ENCODE measurements around the gene MAP4K2.

The MAP4K2 gene

DNA sequence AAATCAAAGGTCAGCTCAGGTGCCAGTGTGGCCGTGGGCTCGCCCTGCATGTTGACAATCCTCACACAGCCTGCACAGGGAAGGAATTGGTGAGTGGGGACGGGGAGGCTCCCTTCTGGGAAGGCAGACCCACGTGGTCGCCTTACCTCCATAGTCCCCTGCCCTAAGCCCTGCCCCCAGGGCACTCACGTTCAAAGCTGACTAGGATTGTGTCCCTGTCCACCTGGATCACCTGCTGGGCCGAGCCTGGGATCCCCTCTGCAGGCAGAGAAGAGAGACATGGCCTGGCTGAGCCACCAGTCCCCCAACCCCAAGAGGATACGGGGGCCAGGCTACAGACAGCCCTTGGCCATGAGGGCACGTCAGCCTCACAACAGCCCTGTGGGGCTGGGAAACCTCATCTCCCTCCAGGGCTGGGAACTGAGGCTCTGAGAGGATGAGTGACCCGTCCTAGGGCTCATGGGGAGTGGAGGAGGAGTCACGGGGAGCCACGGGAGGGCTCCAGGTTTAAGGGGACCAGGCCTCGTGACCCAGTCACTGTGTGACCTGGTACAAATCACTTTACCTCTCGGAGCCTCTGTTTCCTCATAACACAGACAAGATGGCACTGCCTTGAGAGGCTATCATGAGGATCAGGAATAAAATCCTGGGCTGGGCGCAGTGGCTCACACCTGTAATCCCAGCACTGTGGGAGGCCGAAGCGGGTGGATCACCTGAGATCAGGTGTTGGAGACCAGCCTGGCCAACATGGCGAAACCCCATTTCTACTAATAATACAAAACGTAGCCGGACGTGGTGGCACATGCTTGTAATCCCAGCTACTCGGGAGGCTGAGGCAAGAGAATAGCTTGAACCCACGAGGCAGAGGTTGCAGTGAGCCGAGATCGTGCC, 12.6 kb downstream of the MAP4K2 start:
- FAIRE-seq, result no peak

DNA sequence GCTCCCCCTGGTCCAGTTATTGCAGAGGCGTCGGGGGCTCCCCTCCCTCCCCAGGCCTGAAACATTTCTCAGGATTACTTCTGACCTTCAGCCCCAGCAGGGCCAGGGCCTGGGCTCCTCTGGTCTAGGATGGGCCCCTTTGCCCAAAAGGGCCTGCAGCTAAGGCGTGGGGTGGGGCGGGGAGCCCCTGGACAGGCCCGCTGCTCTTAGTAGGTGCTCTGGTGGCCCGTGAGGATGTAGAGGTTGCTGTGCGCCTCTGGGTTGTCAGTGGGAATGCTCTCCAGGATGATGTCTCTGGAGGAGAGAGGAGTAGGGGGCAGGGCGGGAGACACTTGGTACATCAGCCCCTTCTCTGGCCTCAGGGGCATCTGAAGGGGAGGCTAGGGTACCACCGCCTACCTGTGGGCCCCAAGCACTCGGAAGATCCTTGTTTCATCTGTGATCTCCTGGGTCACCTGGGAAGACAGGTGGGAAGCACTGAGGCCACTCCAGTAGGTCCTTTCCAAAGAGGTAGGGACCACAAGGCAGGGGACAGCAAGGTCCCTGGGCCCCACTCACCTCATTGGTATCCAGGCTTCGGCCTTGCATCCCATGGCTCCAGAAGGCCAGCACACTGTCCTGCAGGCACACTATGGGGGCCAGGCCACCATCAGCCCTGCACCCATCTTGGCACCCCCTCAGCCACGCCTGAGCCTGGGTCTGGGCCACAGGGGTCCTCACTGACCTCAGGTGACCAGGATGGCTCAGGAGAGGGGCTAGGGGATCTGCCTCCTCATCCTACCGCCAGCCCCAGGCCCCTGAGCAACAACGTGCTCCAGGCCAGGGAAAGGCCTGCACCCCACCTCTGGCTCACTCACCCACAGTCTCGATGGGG, 13.4 kb downstream of the MAP4K2 start:
- FAIRE-seq, result no peak

DNA sequence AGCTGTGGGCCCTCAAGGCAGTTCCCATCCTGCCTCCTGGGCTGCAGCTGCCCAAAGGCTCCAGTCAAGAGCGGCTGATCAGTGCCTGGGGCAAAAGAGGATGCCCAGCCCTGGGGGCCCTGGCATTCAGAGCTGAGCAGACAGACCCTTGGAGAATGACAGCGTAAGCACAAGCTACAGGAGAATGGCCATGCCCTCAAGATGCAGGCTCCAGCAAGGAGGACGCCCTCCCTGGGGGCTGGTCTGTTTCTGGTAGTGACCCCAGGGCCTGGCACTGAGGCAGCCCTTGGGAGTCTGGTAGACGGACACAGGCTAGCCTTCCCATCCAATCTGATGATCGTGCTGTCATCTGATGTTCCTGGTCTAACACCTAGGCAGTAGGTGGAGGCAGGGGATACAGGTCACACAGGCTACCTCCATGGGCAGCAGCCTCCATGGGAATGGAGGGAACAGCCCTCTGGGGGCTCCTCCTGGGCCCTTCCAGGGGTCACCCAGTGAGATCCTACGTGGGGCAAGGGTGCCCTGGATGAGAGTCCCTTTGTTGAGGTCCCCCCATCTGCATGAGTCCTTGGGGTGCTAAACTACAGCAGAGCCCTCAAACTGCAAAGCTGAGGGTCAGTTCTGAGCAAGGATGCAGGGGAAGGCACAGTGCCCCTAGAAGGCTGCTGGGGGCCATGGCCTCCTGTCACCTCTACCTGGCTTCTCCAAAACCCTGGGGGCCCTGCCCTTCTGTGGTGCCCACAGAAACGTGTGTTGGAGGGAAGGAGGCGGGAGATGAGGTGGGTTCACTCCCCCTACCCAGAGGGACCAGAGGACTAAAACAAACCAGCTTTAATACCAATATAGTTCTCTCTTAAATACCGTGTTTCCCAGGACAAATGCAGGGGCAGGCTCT, 14.4 kb downstream of the MAP4K2 start:
- FAIRE-seq, result no peak

DNA sequence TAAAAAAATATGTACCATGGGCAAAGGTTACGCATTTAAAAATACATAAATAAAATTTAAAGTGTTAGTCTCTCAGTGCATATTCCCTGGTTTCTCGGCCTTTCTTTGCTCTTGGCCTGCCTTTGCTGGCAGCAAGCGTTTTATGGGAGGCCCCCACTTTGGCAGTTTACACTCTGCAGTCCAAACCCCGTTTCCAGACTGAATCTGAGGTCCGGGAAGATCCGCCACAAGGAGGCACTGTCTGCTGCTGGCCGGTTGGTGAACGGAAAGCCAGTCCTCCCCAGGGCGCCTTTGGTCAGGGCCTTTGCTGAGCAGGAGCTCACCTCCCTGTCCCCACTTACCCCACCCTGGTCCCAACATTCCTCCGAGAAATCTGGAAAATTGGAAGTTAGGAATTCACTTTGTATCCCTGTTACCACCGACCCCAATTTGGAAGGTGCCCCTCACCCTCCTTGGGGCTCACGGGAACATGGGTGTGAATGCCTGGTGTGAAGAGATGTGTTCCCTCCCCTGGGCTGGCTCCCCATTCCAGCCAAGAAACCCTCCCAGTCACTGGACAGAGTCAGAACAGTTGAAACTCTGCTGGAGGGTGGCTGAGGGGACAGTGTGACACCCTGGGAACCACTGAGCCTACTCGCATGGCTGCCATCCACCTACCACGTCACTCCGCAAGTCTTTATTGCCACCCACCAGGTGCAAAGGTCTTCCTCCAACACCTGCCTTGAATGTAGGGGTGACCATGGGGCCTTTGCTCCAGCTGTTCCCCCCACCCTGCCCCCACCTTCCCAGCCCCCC, 15.3 kb downstream of the MAP4K2 start:
- FAIRE-seq, result no peak

DNA sequence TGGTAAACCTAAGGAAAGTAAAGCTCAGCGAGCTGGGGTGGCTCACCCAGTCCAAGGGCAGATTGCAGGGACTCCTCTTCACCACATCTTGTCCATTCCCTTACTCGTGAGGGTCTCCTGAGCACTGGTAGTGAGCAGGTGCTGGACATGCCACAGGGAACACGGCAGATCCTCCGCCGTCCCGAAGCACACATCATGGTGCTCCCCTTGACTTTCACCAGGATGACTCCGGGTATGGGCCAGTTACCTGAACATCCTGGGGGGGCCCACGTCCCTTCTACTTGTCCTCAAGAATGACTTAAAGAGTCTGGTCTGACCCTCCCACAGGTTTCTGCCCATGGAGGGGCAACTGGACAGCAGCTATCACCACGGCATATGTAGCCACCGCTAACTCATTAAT, 16.7 kb downstream of the MAP4K2 start:
- FAIRE-seq, result no peak

DNA sequence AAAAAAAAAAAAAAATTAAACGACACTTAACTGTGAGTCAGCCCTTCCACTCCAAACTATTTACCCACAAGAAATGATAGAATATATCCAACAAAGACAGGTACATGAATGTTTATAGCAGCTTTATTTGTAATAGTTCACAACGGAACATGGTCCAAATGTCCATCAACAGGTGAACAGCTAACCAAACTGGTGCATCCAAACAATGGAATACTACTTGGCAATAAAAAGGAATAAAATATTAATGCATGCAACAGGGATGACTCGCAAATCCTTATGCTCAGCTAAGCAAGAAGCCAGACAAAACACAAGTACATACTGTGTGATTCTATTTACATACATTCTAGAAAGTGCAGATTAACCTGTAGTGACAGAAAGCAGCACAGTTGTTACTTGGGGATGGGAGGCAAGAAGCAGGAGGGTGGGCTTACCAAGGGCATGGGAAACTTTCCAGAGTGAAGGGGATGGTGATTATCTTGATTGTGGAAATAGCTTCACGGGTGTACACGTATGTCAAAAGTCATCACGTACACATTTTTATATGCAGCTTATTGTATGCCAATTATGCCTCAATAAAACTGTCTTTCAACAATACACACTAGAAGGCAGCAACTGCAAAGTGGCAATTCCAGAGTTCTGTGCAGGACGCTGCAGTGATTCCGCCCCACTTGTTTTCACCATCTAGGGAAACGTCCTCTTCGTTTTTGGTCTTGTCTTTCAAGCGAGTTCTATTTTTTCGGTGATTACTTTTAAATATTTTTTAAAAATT, 18.0 kb downstream of the MAP4K2 start:
- no peak for FAIRE-seq

DNA sequence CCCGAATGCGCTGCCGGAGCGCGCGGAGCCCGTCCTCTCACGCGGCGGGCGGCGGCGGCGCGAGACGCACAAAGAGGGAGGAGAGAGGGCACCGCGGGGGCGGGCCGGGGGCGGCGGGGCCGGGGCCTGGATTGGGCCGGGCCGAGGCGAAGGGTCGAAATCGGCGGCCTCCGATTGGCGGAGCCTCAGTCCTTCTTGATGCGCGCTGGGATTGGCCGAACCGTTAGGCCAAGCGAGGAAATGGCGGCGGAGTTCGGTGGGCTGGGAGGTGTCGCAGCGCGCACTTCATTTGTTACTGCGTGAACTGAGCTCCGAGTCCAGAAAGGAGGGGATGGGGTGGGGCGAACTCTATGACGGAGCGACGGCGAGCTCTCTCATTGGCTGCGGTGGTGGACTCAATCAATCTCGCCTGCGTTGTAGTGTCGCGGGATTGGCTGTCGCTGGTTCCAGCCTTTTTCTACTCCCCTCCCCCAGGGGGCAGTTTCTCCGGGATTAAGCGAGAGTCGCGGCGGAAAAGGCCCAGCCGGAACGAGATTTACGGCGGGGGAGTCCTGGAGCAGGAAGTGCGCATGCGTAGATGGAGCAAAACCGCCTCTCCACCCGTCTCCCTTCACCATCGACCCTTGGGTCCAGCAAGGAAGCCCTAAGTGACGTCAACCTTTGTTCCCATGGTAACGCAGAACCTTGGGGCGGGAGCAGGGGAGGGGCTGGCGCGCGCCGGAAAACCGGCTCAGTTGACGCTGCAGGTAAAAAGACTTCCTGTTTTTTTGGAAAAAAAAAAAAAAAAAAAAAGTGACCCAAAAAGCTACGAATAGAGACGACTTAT, 24.3 kb downstream of the MAP4K2 start, which contains the start of gene SF1:
Gene SF1, minus strand, starts transcription at position 70 of the 826 bp plus-strand sequence. CDS start 150 bp downstream, outside the sequence.
- peak; percentile 98 for FAIRE-seq

DNA sequence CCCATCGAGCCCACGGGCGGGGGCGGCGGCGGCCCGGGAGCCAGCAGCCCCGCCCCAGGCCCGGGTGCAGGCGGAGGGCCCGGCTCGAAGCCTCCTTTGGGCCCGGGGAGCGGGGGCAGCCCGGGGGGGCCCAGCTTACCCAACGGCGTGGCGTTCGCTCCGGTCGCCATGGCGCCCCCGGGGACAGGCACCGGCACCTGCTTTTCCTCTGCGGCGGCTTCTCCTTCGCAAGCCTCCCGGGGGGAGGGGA, 24.9 kb downstream of the MAP4K2 start:
- FAIRE-seq, result no peak

DNA sequence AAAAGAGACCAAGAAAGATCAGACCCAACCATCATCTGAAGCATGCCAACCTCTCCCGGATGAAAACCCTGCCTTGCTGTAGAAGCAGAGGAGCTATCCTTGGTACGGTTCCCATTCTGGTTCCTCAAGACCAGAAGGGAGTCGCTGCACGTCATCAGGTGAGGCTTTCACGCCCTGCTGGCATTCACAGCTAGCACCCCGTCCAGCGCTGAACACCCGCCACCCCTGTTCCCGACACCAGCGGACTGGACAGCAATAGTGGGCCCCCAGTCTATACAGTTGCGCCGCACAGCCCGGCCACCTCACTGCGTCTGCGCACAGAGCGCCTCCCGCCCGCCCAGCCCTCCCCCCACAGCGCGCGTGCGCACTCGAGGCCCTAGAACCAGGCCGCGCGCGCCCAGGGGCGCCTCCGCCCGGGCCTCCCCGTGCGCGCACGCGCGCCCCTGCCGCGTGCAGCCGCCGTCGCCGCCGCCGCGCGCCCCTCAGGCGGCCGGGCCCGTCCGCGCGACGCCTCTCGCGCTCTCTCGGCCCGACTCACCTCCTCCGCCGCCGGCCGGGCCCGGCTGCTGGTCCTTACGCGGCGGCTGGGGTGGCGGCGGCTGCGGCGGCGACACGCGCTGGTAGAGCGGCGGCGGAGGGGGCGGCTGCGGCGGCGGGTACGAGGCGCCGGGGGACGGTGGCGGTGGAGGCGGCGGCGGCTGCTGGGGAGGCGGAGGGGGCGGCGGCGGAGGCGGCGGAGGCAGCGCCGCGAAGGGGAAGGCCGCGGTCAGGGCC, 25.4 kb downstream of the MAP4K2 start:
- no peak for FAIRE-seq

DNA sequence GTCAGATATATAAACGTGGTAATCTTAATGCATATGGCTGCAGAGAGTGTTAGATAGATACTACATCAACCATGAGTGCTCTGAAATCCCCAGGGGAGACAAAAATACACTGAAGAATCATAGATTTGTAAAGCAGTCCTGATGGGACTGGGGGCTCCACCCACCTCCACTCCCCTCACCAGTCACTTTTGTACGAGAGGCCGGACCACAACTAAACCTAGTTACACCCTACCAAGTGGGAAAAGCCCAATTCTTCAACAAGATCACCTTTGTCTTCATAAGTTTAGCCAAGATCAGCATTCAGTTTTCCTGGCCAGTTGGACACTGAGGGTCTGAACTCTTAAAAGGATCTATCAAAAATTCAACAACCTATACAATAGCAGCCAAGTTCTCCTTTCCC, 26.1 kb downstream of the MAP4K2 start:
- no peak for FAIRE-seq

DNA sequence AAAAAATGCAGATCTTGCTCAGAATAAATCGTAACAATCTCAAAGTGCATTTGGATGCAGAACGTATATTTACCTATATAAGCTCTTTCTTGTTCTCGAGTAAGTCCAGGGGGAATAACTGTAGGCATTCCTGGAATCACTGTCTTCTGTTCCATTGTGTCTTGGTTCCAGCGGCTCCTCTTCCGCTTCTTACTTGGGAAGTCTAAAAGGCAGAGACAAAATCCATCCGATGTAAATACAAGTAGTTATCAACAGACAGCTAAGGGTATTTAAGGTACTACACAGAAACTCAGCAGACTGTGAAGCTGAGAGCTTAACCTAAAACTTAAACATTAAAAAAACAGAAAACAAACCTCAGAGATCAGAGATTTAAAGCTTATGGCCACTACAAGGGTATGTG, 26.6 kb downstream of the MAP4K2 start:
- FAIRE-seq, result no peak

DNA sequence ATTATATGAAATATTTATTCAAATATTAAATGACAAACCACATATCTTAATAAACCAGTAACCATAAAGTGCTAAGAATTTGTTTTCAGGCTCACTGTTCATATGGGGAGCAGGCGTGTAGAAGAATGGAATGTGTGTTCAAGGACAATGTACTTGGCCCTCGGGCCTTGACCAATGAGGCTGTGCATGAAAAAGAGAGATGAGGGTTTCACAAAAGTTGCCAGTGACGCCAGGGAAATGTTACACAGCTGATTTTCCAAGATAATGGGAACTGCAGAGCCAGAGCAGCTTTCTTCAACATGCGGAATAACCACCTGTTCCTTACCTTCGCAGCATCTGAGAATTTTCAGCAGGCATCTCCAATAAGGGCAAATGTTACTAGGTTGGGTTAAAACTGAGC, 28.9 kb downstream of the MAP4K2 start:
- FAIRE-seq, result no peak

DNA sequence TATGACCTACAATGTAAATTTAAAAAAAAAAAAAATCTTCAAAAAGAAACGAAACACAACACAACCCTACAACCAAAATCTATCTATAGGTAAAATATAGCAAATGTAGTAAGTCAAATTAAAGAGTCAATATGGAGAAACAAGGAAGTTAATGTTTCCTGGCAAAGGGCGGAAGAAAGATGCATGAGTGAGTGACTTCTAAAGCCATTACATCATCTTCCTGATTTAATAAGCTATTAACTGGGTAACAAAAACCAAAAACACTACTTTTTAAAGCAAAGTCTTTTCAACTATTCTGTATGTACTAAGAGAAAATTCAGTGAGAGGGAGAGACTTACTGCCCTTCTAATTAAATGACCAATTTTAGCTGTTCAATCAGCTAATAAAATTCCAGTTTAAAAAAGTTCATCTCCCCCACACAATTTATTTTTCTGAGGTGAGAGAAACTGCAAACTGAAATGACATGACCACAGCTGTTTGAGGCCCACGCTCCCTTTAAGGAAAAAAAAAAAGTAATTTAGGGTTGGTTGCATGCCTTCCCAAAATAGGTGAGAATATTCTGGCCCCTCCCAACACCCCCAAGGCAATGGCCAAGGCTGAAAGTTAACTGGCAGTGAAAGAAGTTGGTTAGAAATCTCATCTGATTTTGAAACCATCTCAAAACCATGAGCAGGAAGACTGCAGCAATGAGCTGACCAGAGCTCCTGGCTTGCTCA, 30.6 kb downstream of the MAP4K2 start:
- FAIRE-seq, result no peak

DNA sequence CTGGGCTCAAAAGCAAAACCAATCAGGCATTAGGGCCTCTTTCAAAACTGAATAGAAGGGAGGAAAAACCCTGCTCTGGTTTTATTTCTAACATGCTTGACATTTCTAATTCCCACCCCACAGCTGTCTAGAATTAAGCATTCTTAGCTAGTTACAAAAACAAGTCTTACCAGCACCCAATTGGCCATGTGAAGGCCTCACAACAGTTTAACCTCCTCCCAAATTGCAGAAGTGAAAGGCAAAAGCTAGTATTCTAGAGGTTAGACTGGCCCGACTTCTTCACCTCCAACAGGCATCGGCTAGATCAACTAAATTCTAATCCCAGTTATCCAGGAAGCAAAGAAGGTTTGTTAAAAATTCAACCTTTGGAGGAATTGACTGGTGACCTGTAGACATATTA, 31.2 kb downstream of the MAP4K2 start:
- FAIRE-seq, result no peak

DNA sequence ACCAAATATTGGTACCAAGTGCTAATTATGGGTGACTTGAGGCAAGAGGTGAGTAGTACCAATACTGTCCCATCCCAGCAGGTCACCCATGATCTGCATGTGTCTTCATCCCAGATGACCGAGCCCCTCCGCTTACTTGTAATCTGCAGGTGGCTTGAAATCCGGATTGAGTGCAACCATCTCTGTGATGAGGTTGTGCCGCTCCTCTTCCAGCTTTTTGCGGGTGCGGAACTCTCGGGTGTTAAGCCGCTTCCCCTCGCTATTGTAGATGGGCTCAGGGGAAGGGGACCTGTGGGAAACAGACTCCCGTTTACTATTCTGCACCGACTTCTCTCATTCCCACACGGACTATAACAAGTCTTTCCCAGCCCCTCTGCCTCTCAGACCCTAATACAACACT, 32.9 kb downstream of the MAP4K2 start:
- FAIRE-seq, result no peak

DNA sequence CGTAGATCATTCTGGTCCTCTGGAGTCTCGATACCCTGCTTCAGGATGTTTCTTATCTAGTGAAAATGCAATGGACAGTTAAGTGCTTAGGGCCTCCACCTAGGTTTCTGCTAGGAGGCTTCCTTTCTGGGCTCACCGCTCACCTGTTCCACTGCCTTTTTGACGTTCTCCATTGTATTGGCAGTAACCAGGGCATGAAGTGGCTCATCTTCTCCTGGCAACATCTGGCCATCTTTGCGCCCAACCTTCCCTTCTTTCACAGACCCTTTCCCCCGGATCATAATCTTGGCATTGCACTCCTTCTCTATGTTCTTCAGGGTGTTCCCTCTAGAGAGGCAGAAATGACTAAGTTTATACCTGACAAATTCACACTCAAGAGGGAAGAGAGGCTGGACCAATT, 33.7 kb downstream of the MAP4K2 start:
- FAIRE-seq, result no peak

DNA sequence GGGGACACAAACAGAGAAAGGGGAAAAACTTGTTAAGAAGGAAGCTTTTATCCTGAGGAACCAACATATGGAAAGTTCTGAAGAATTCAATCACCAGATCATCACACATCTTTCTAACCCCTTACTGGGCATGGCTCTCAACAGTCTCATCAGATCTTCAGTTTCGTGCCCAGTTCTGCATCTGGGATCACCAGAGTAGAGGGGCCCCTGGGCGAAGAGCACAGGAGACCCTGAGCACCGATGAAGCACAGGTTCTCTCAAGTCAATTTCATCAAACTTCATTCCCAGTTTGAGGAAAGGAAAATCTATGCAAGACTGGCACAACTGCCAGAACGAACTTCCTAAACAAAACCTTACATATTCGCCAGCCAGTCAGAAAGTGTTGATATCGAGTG, 34.7 kb downstream of the MAP4K2 start:
- no peak for FAIRE-seq

DNA sequence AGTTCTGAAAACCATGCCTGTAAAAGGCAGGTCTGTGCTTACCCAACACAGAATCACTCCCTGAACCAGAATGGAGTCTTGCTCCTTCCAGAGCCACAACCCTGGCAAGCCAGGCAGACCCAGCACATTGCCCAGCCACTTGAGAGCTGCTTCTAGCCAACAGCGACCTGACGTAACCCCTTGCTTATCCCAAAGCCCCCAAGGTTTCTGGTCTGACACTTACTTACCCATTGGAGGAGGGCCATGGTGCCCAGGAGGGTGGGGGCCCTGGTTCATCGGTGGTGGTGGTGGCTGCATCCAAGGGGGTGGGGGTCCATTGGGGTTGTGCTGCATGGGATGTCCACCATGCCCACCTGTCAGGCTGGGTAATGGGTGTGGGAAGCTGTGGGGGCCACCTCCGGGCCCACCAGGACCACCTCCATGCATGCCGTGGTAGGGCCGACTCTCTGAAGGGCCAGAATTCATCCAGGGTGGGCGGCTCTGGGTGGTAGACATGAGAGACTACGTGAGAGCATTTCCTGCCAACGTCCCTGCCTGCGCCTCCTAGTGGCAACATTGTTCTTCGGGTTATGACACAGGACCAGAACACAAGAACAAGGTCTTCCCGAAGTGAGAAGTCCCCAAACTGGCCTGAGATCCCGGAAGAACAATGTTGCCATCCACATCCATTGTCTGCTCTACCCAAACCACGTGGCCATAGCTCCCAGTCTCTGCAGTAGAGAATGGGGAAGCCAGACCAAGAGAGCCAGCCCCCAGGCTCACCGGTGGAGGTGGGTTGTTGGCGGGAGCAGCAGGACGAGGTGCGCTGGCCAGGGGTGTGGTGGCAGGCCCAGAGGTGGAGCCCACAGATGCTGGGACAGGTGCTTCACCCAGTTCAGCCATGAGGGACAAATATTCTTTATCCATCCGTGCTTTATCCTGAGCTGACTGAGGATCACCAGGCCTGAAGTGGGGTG, 35.4 kb downstream of the MAP4K2 start:
- FAIRE-seq, result no peak

All from endometrium (tissue), 2 donors.